Keratinocyte (primary cell): ENCODE measurements around the gene ZBTB20.

Source experiments
- EZH2 ChIP-seq: IDR thresholded peaks from one replicate; pipeline ENCODE4 v1.6.1; 2012; ENCODE audit warnings: inconsistent platforms, mild to moderate bottlenecking, low read length, moderate library complexity
- TF ChIP-seq, protein P1 (sequence below), 3 experiments: IDR thresholded peaks in 1 of 3; conservative IDR thresholded peaks in 1 of 3; optimal IDR thresholded peaks in 1 of 3; 2 replicates in 2 of 3; 3 replicates in 1 of 3; pipeline versions ENCODE3 to v1.5.1; 2011; ENCODE audit warnings: low read length in 3 of 3, mild to moderate bottlenecking in 3 of 3, moderate library complexity in 2 of 3, control low read depth in 1 of 3, inconsistent platforms in 1 of 3; ENCODE audit not compliant: insufficient read depth in 2 of 3; ENCODE audit errors: extremely low read depth in 1 of 3

GRCh38 chr3:114400371-114400770, 746.7 kb downstream of the ZBTB20 start:
- TF ChIP-seq, protein P1, sequence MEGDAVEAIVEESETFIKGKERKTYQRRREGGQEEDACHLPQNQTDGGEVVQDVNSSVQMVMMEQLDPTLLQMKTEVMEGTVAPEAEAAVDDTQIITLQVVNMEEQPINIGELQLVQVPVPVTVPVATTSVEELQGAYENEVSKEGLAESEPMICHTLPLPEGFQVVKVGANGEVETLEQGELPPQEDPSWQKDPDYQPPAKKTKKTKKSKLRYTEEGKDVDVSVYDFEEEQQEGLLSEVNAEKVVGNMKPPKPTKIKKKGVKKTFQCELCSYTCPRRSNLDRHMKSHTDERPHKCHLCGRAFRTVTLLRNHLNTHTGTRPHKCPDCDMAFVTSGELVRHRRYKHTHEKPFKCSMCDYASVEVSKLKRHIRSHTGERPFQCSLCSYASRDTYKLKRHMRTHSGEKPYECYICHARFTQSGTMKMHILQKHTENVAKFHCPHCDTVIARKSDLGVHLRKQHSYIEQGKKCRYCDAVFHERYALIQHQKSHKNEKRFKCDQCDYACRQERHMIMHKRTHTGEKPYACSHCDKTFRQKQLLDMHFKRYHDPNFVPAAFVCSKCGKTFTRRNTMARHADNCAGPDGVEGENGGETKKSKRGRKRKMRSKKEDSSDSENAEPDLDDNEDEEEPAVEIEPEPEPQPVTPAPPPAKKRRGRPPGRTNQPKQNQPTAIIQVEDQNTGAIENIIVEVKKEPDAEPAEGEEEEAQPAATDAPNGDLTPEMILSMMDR (optimal IDR thresholded peaks at IDR 0.05 in 1 of 3, IDR thresholded peaks at IDR 0.05 in 1 of 3, conservative IDR thresholded peaks at IDR 0.05 in 1 of 3; ENCODE audit: extremely low read depth in 1 of 3, insufficient read depth in 2 of 3, low read length in 3 of 3), result no peak
- TF ChIP-seq EZH2, result no peak
